Neural cell (in vitro differentiated cells): Measurements from ENCODE around the gene SLC12A8. TPM values are rescaled to one million over a fixed set of nuclear protein-coding genes. Genes with fewer than 3 reads are reported as not detected.

ENCODE experiments used
- H2AFZ ChIP-seq: fragments of 200-600, 300-800 bp; sonication (generic), shearing (Covaris generic); 2 replicates; pipeline ENCODE4 v1.6.0; 2014; ENCODE audit warnings: low read depth, mild to moderate bottlenecking, antibody characterized with exemption, low read length, moderate library complexity
- H3F3A ChIP-seq: fragments of 200-600 bp; shearing (Covaris generic); 2 replicates; pipeline ENCODE4 v1.6.1; 2016; ENCODE audit warnings: mild to moderate bottlenecking, moderate library complexity, mixed read lengths, antibody characterized with exemption, low read length; ENCODE audit not compliant: insufficient read depth, poor library complexity, severe bottlenecking
- H3K27ac ChIP-seq: fragments of 200-600, 300-800 bp; sonication (generic), shearing (Covaris generic); 2 replicates; pipeline ENCODE4 v1.5.1; 2014; ENCODE audit warnings: mild to moderate bottlenecking, low read length, moderate library complexity
- H3K27me3 ChIP-seq: fragments of 300-800, 200-600 bp; sonication (generic), shearing (Covaris generic); 2 replicates; pipeline ENCODE4 v1.6.0; 2014; ENCODE audit warnings: mild to moderate bottlenecking, low read depth, low read length, moderate library complexity; ENCODE audit not compliant: insufficient read depth
- H3K36me3 ChIP-seq: fragments of 300-800, 200-600 bp; sonication (generic), shearing (Covaris generic); 2 replicates; pipeline ENCODE4 v1.5.1; 2014; ENCODE audit warnings: mild to moderate bottlenecking, antibody characterized with exemption, low read length, moderate library complexity; ENCODE audit not compliant: insufficient read depth
- H3K4me2 ChIP-seq: fragments of 300-800, 200-600 bp; sonication (generic), shearing (Covaris generic); 2 replicates; pipeline ENCODE4 v1.6.0; 2014; ENCODE audit warnings: mild to moderate bottlenecking, low read length
- H3K4me3 ChIP-seq: fragments of 300-800, 200-600 bp; sonication (generic), shearing (Covaris generic); 2 replicates; pipeline ENCODE4 v1.5.1; 2014; ENCODE audit warnings: mild to moderate bottlenecking, low read length, moderate library complexity
- H3K79me2 ChIP-seq: fragments of 200-600 bp; shearing (Covaris generic); replicated peaks from 2 replicates; pipeline ENCODE4 v1.6.0; 2014; ENCODE audit warnings: mild to moderate bottlenecking, low read length, moderate library complexity; ENCODE audit not compliant: insufficient read depth
- H3K9ac ChIP-seq: fragments of 300-800, 200-600 bp; sonication (generic), shearing (Covaris generic); 2 replicates; pipeline ENCODE4 v1.6.1; 2016; ENCODE audit warnings: mild to moderate bottlenecking, low read length, mixed read lengths
- H3K9me2 ChIP-seq: fragments of 200-600 bp; shearing (Covaris generic); 2 replicates; pipeline ENCODE4 v1.6.1; 2016; ENCODE audit warnings: mild to moderate bottlenecking, low read length, mixed read lengths; ENCODE audit not compliant: insufficient read depth
- H3K9me3 ChIP-seq: fragments of 200-600, 300-800 bp; sonication (generic), shearing (Covaris generic); 2 replicates; pipeline ENCODE4 v1.6.1; 2016; ENCODE audit warnings: mild to moderate bottlenecking, mixed run types, low read length, moderate library complexity, mixed read lengths
- H4K20me1 ChIP-seq: fragments of 200-600 bp; shearing (Covaris generic); 2 replicates; pipeline ENCODE4 v1.6.1; 2016; ENCODE audit warnings: mild to moderate bottlenecking, mixed run types; ENCODE audit not compliant: insufficient read depth
- EP300 ChIP-seq: fragments of 450-650 bp; conservative IDR thresholded peaks from 2 replicates; pipeline ENCODE4 v1.6.1; 2014; ENCODE audit warnings: antibody characterized with exemption, mild to moderate bottlenecking, moderate library complexity; ENCODE audit not compliant: poor library complexity, severe bottlenecking
- EZH2 ChIP-seq: fragments of 200-600, 300-800 bp; shearing (Covaris generic), sonication (generic); IDR thresholded peaks from 2 replicates; pipeline ENCODE4 v1.6.1; 2014; ENCODE audit warnings: antibody characterized with exemption, low read length, borderline replicate concordance, mild to moderate bottlenecking; ENCODE audit not compliant: insufficient read depth, poor library complexity, severe bottlenecking
- MXI1 ChIP-seq: fragments of 450-650 bp; conservative IDR thresholded peaks from 2 replicates; pipeline ENCODE4 v1.6.1; 2014; ENCODE audit warnings: antibody characterized with exemption, mild to moderate bottlenecking; ENCODE audit not compliant: poor library complexity, severe bottlenecking
- POLR2AphosphoS5 ChIP-seq: IDR thresholded peaks from 2 replicates; pipeline ENCODE4 v1.6.1; 2012
- RAD21 ChIP-seq: fragments of 450-650 bp; conservative IDR thresholded peaks from 2 replicates; pipeline ENCODE4 v1.6.1; 2014; ENCODE audit warnings: antibody characterized with exemption, mild to moderate bottlenecking, moderate library complexity
- REST ChIP-seq: IDR thresholded peaks from 2 replicates; pipeline ENCODE4 v1.6.1; 2012; ENCODE audit warnings: borderline replicate concordance
- SMC3 ChIP-seq: fragments of 450-650 bp; conservative IDR thresholded peaks from 2 replicates; pipeline ENCODE4 v1.6.1; 2014; ENCODE audit warnings: antibody characterized with exemption, mild to moderate bottlenecking, moderate library complexity; ENCODE audit not compliant: poor library complexity
- TAF1 ChIP-seq: IDR thresholded peaks from 2 replicates; pipeline ENCODE4 v1.6.1; 2012; ENCODE audit warnings: low read depth
- polyA plus RNA-seq: library from polyadenylated mRNA; depleted of rRNA; stranded (reverse); fragments of >200 nt; gene quantifications from 2 replicates; pipeline ENCODE4 v1.2.3, GENCODE V29; 2014
- TF ChIP-seq, protein P1 (sequence below): fragments of 450-650 bp; IDR thresholded peaks from 2 replicates; pipeline ENCODE4 v1.5.1; 2014; ENCODE audit warnings: antibody characterized with exemption, mild to moderate bottlenecking, moderate library complexity; ENCODE audit not compliant: poor library complexity, severe bottlenecking

The SLC12A8 gene
- polyA plus RNA-seq, 1 donor from 2014 or later: 4.6 TPM

DNA sequence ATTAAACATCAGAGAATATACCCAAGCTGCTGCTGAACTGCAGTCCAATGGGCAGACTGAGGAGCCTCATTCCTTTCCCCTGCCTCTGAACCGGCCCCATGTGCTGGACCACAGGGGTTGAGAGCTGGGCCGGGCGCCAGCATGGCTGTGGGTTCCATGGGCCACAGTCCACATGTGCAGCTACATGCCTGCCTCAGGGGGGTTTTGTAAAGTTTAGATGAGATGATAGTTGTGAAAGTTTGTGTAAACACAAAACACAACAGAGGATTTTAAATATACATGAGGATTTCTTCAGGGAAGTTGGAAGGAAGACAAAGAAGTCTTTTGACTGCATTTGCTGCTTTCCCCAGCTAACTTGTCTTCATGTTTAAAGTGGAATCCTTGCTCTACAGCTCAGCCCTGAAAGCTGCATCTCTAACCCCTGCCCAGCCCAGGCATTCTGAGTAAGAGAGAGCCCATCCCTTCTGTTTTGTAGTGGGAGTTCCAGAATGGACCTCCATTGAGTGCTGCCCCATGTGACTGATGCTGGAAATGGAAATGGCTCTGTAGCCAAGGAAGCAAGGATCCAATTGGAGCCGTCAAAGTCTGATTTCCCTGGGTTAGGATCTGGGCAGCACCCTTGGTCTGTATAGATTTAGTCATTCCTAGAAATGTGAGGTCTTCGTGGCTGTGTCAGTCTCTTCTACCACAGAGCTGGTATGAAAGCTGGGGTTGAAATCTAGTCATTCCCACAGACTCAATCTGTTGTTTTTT is 17.5 kb downstream of the SLC12A8 start:
- Histone ChIP-seq H3K4me3 (no peak overlapping the region), H3F3A (no peaks in the 10 kb centered on the region), H3K79me2 (no peaks in the 10 kb centered on the region), H3K9me2 (no peaks in the 10 kb centered on the region), H3K27me3 (no peaks in the 10 kb centered on the region), H3K9me3 (no peaks in the 10 kb centered on the region), H3K4me2 (no peak overlapping the region), H3K36me3 (no peaks in the 10 kb centered on the region), H2AFZ (no peak overlapping the region), H3K27ac (no peak overlapping the region), H4K20me1 (no peaks in the 10 kb centered on the region), H3K9ac (no peak overlapping the region)
- no peak for TF ChIP-seq EP300

- H3F3A ChIP-seq: no peaks in the 10 kb centered on the region
- H3K4me2 ChIP-seq: no peak overlapping the region
- no peaks in the 10 kb centered on the region for H3K27me3 ChIP-seq
- TF ChIP-seq SMC3: no peak
- no peak for TF ChIP-seq POLR2AphosphoS5
- no peak for TF ChIP-seq MXI1
- TF ChIP-seq EZH2: no peak
- no peak overlapping the region for H3K27ac ChIP-seq
- no peak overlapping the region for H2AFZ ChIP-seq
- no peaks in the 10 kb centered on the region for H3K36me3 ChIP-seq
- no peak overlapping the region for H3K4me3 ChIP-seq
- no peaks in the 10 kb centered on the region for H3K9me2 ChIP-seq
- H3K9ac ChIP-seq: no peak overlapping the region
- no peaks in the 10 kb centered on the region for H3K79me2 ChIP-seq
- no peaks in the 10 kb centered on the region for H3K9me3 ChIP-seq
- no peaks in the 10 kb centered on the region for H4K20me1 ChIP-seq
Observed at GRCh38 chr3:125194061-125194848, 18.3 kb downstream of the SLC12A8 start.

DNA sequence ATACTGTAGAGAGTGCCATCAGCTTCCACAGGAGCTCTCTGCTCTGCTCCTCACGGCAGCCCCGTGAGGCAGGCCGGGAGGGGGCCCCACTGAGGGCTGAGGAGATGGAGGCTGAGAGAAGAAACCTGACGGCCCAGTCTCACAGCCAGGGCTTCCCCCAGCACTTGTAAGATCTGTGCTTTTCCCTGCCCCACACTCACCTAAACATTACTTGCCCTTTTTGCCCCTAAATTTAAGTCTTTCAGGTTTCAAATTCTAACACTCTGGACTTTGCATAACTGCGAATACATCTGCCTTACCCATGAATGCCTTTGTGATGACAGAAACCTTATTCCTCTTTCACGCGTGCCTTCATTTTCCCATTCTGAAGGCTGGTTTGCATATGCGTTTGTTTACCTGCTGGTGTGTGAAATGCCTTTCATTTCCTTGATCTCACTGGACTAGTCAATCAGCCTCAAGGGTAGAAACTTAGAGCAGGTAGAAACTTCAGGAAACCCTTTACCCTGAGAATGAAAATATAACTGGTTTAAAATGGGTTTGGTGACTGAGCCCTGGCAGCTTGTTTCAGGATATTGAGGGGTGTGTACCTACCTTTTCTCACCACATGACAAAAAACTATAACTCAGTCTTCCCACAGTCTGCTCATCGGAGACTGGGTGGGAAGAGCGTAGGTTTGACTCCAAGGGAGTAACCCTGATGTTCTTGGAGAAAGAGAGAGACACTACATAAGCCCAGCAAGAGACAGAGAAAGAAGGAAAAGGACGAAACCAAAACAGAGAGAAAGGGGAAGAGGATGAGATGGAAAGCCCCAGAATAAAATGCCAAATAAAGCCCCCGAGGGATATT is 20.1 kb downstream of the SLC12A8 start:
- no peak overlapping the region for H2AFZ ChIP-seq
- no peaks in the 10 kb centered on the region for H4K20me1 ChIP-seq
- no peaks in the 10 kb centered on the region for H3K79me2 ChIP-seq
- no peak overlapping the region for H3K4me3 ChIP-seq
- H3F3A ChIP-seq: no peaks in the 10 kb centered on the region
- H3K9me2 ChIP-seq: no peaks in the 10 kb centered on the region
- H3K9me3 ChIP-seq: no peaks in the 10 kb centered on the region
- no peak overlapping the region for H3K9ac ChIP-seq
- no peaks in the 10 kb centered on the region for H3K36me3 ChIP-seq
- H3K27ac ChIP-seq: no peak overlapping the region
- H3K27me3 ChIP-seq: no peaks in the 10 kb centered on the region
- no peak overlapping the region for H3K4me2 ChIP-seq
- no peak for TF ChIP-seq RAD21
- no peak for TF ChIP-seq REST
- no peak for TF ChIP-seq EZH2
- TF ChIP-seq EP300: no peak
- no peak for TF ChIP-seq POLR2AphosphoS5
- TF ChIP-seq, protein P1, sequence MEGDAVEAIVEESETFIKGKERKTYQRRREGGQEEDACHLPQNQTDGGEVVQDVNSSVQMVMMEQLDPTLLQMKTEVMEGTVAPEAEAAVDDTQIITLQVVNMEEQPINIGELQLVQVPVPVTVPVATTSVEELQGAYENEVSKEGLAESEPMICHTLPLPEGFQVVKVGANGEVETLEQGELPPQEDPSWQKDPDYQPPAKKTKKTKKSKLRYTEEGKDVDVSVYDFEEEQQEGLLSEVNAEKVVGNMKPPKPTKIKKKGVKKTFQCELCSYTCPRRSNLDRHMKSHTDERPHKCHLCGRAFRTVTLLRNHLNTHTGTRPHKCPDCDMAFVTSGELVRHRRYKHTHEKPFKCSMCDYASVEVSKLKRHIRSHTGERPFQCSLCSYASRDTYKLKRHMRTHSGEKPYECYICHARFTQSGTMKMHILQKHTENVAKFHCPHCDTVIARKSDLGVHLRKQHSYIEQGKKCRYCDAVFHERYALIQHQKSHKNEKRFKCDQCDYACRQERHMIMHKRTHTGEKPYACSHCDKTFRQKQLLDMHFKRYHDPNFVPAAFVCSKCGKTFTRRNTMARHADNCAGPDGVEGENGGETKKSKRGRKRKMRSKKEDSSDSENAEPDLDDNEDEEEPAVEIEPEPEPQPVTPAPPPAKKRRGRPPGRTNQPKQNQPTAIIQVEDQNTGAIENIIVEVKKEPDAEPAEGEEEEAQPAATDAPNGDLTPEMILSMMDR: no peak
- no peak for TF ChIP-seq MXI1
- TF ChIP-seq SMC3: no peak
- no peak for TF ChIP-seq TAF1
